HG03045 (cell line): ENCODE results near the gene PTPN5.

Experiments
- ATAC-seq: cut with Tn5 transposase; IDR thresholded peaks from one replicate; pipeline ENCODE4 v1.9.1; 2021; ENCODE audit warnings: mild to moderate bottlenecking, moderate library complexity; ENCODE audit not compliant: unreplicated experiment

Gene PTPN5

GRCh38 chr11:18743365-18743764 lies 48.2 kb downstream of the PTPN5 start:
- ATAC-seq = no peak

- ATAC-seq = no peak
These were observed 49.8 kb downstream of the PTPN5 start for GRCh38 chr11:18741783-18742182.

GRCh38 chr11:18739685-18740084 lies 51.9 kb downstream of the PTPN5 start:
- ATAC-seq = no peak

- ATAC-seq = no peak
These were observed 54.0 kb downstream of the PTPN5 start for GRCh38 chr11:18737642-18738041.

DNA sequence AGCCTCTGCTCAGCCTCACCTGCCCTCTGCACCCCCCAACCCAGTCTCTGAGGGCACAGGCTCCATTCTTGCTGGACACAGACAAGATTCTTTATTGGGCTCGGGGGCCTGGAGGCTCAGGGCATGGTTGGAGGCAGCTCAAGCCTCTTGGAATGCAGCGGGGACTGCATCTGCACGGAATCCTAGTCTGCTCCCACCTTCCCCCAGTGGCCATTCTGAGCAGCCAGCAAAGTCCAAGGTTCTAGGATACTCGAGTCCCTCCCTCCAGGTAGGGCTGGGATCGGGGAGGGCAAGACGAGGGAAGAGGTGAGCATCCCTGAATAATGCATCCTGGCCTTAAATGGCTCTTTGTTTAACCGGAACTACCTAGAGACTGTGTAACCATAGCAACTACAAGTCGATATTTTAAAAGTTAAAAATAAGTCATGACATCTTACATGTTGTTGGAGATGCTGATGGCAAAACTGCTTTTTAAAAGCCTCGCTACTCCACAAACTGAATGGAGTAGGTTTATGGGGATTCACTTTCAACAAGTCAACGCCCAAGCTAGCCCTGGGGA lies 54.9 kb downstream of the PTPN5 start:
- no peak for ATAC-seq

DNA sequence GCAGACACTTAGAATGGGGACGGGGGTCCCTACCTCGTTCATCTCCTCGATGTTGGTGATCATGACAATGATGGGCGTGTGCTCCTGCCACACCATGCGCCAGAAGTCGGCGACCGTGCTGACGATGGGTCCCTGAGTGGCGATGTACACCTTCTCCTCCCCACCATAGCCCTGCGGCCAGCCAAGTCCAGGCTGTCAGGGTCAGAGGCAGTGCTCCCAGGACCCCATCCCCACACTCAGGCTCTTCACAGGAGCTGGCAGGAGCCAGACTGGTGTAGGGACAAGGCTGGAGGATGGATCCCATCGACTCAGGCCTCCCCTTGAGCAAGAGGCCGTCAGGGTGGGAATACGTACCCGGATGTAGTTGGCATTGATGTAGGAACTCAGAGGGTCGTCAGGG lies 58.4 kb downstream of the PTPN5 start:
- no peak for ATAC-seq

DNA sequence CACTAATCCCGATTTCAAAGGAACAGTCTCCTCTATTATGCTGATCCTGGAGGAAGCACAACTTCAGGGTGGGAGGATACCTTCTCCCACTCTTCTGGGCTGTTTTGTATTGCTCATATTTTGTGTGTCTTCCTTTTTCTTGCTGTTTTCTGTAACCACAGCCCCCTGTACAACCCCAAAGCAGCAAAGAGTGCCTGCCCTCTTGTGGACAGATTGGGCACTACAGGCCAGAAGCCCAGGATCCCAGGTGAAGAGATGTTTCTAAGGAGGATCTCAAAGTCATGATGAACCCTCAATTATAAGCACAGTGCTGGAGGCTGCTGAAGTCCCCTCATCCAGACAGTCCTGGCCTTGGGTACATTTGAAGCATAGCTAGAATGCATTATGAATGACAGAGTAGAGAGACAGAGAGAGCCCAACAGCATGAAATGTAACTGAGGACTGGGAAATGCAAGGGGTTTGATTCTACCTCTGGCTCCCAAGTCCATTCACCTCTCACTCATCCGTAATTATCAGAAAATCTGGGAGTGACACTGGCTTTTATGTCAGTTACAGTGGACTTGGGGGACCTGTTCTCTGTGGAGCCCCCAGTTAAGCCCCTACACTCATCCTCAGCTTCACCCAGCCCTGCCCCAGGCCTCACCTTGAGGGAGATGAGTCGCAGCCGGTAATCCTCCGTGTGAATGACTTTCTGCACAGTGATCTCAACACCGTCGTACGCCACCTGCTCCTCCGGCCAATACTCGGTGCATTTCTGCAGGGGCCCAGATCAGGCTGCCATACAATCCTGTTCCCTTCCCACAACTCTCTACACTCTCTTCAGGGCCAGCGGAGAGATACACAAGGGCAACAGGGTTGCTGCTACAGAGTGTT lies 59.4 kb downstream of the PTPN5 start:
- ATAC-seq = no peak

- no peak for ATAC-seq
These were observed 60.2 kb downstream of the PTPN5 start for GRCh38 chr11:18731441-18731840.

DNA sequence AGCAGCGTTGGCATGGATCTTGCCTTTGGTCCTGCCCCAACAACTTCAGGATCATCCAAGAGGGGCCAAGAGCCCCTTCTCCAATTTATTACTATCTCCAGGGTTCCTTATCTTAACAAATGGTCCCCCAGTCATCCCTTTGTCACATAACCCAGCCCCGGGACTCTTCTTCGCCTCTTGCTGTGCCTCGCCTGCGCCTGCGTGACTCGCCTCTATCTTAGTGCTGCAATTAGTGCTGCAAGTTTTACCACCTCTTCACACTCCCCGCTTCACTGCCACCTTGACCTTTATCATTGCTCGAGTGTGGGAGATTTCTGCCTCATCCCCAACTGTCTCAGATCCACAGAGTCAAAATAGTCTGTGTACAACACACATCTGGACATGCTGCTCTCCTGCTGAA lies 61.6 kb downstream of the PTPN5 start:
- ATAC-seq = no peak

- ATAC-seq = no peak
These were observed 62.2 kb downstream of the PTPN5 start for GRCh38 chr11:18729426-18729825.

DNA sequence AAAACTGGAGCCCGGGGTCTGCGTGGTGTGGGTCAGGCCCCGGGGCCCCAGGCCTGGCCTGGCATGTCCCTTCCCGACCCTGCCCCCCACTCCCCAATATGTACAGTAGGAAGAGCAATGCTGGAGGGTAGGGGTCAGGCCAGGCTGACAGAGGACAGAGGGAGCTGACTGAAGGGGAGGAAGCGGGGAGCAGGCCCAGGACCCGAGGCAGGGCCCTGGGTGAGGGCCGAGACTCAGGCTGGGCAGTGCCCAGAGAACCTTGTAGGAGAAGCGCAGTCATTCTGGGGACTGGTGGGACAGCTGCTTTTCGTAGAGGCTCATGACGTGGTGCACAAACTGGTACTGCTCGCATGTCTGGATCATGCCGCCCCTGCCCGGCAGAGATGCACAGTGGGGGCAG lies 62.9 kb downstream of the PTPN5 start:
- no peak for ATAC-seq

DNA sequence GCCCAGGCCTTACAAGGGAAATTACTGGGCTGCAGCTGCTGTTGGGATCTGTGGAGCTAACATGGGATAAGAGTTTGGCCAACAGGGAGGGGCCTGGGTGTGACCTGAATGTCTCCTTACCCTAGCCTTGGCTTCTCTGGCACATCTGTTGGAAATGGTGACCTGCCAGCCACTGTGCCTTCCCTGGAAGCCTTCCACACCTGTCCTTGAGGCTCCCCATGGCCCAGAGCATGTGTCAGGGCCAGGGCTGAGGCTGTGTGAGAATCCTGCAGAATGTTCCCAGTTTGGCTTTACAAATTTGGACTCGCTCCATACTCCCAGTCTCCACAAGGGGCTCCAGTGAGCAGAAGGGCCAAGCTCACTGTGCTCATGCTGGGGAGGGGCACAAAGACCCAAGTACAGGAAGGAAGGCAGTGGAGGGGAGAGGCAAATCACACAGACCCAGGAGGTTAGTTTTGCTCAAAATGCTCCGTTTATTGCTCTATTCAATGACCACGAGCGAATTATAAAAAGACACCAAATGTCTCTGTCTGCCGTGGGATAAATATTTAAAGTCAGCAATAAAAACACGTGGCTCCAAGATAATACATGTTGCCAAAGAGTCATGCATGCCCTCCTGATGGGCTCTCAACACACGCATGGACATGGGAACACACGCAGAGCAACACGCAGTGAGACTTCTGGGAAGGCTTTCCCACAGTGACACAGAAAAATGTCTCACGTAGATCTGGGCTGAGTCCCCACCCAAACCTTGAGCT lies 63.9 kb downstream of the PTPN5 start:
- no peak for ATAC-seq

- ATAC-seq = no peak
These were observed 65.6 kb downstream of the PTPN5 start, which contains the start of gene IGSF22 for GRCh38 chr11:18726040-18726439. TSS of gene IGSF22 (minus strand) at chr11:18726188. CDS start at chr11:18724236, 1,952 bp downstream.

DNA sequence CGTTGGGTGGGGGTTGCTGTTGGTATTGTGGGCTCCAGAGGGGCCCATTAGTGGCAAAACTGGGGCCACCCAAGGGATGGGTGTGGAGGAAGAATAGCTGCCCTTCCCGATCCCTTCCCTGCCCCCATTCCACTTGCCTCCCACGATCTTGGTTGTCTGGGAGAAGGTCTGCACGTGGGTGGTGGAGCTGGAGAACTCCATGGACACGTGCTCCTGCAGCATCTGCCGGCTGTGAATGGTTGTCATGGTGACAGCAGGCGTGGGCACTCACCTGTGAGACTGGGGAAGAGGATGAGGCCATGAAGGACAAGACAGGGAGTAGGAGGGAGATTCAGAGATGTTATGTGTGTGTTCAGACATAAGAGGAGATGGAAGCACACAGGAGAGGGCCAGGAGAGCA lies 67.6 kb downstream of the PTPN5 start:
- ATAC-seq = no peak

DNA sequence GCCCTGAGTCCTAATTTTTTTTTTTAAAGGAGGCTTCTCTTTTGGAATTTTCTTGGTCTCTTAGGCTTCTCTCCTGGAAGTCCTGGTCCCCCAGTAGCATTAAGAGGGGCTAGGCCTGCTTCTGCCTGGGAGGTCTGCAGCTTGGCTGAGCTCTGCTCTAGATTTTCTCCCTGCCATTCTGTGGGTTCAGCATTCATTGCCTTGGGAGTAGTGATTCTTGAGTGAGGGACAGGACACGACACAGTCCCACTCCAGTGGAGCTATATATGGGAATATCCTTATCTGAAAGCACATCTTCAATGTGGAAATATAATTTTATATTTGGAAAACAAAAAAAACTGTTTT lies 69.3 kb downstream of the PTPN5 start:
- no peak for ATAC-seq

DNA sequence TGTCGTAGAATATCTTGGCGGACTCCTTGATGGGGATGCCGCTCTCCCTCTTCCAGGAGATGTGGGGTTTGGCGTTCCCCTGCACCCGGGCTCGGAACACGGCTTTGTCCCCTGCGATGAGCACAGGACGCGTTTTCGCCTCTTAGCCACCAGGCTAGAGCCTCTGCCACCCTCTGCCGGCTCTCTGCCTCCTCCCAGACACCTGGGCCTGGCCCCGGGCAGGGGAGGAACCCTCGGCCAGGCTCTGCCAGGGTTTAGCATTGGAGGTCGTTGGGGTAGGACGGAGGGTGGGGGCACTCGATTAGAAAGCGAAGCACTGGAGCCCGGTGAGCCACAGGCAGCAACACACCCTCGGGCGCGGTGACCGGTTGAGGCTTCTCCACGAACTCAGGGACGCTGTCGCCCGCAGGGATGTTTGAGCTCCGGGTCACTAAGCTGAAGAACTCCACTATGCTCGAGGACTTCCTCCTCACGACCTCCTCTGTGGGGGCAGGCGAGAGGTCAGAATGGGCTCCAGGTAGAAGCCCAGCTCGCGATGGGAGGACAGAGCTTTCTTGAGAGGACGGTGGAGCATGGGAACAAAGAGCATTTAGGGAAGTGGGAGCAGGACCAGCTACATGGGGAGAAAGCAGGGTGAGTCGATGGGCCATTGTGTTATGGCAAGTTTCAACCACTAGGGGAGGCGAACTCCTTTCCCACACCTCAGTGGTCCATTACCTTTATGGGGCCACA lies 69.9 kb downstream of the PTPN5 start:
- ATAC-seq = peak; percentile 63

- peak; percentile 63 for ATAC-seq
These were observed 70.6 kb downstream of the PTPN5 start for GRCh38 chr11:18720808-18721560.

DNA sequence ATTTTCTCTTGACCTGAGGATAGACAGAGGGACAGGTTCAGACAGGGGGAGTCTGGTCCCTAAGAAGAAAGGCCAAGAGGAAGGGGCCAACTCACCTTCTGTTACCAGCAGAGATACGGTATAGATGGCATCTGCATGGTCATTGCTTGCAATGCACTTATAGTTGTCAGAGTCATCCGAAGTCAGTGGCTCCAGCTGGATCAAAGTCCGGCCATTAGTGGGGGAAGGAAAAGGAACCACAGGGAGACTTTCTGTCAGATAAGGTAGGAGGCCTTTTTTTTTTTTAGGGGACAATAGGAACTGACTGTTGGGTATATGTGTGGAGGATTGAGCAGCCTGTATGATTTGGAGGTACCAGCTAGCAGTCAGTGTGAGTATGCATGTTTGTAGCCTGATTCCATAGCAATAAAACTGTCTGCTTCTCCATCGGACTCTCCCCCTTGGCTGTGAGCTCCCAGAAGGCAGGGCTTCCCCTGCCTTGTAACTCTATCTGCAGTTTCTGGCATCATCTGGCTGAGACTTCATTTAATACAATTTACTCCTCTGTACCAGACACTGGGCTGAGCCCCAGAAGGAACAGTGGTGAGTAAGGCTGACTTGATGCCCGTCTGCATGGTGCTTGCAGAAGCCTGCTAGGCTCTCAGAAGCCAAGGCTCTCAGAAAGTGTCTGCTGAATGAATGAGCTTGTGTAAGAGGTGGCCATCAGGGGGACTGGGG lies 71.3 kb downstream of the PTPN5 start:
- ATAC-seq = no peak

DNA sequence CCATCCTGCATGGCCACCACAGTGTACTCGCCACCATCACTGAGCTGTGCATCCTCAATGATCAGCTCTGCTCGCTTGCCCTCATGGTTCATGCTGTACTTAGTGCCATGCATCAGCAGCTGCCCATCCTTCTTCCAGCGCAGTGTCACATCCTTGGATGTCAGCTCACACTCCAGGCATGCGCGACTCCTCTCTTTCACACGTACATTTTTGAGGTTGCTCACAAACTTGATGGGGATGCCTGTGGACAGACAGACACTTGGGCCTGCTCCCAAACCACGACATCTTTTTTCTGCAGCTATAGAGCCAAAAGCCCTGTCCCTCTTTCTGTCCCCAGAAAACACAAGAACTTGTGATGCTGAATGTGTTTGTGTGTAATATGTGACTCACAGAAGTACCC lies 76.1 kb downstream of the PTPN5 start:
- no peak for ATAC-seq

GRCh38 chr11:18714443-18714780 lies 77.2 kb downstream of the PTPN5 start:
- ATAC-seq = no peak
